ENCODE results near the gene AUNIP.
"Not testable (repeated sequence)": the region's sequence is repeated elsewhere in the genome, so short reads cannot be mapped to it uniquely, and the experiment has no call there.

AUNIP gene

DNA sequence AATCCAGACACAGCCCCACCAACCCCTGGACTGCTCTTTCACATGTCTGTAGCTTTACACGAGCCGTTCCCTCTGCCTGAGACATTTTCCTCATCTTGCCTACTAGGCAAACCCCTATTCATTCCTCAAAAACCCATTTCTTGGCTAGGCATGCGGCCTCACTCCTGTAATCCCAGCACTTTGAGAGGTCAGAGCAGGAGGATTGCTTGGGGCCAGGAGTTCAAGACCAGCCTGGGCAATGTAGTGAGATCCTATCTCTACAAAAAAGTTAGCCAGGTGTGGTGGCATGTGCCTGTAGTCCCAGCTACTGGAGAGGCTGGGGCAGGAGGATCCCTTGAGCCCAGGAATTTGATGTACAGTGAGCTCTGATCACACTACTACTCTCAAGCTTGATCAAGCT is 5.2 kb upstream of the AUNIP start:
- DNase-seq (ENCODE audit: low spot score), result no peak

GRCh38 chr1:25863486-25864262 is 4.4 kb upstream of the AUNIP start:
- DNase-seq (ENCODE audit: low spot score), result no peak

- DNase-seq (ENCODE audit: low spot score), result no peak
Observed at GRCh38 chr1:25862785-25863485, 3.7 kb upstream of the AUNIP start.

GRCh38 chr1:25861316-25862286 is 2.3 kb upstream of the AUNIP start:
- DNase-seq (ENCODE audit: low spot score), result no peak

DNA sequence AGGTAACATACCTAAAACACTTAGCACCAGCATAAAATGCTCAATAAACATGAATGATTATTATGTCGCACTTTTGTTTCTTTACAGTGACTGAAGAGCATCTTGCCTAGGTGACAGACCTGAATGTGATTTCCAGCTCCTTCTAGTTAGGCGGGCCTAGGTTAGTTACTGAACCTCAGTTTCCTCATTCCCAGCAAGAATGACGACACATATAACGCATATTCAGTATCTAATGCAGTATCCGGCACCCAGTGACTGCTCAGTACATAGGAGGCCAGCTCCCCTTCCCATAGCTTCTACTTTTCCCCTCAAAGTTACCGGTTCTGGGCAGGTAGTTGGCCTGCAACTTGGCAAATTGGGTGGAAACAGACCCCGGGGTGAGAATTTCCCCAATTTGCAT is 763 bp downstream of the AUNIP start:
- DNase-seq (ENCODE audit: low spot score), result no peak

- DNase-seq (ENCODE audit: low spot score), result no peak
Observed at GRCh38 chr1:25856856-25857255, 2.4 kb downstream of the AUNIP start.

DNA sequence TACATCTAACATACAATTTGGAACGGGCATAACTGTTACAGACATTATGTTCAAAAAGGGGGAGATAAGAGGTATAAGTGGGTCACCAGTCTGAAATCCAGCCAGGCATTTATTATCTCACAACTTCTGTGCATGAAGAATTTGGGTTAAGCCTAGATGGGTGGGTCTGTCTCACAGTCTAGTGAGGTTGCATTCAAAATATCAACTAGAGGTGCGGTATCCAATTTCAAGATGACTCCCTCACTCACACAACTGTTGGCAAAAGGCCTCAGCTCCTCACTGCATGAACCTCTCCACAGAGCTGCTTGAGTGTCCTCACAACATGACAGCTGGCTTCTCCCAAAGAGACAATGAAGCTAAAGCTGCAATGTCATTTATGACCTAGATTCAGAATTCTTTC is 4.7 kb downstream of the AUNIP start:
- DNase-seq (ENCODE audit: low spot score), result no peak

DNA sequence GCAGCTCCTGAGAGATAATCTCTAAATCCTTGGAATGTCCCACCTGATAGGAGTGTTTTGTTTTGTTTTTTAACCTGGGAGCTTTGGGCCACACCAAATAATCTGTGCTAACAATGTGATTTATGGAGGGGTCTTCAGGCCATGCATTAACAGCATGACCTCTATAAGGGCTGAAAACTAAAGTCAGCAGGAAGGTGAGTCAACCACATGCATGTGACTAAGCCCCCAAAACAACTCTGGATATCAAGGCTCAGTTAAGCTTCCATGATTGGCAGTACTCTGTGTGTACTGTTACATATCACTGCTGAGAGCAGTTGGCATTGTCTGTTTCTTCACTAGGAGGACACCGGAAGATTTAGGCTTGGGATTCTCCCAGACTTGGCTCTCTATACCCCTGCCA is 10.7 kb downstream of the AUNIP start:
- no peak for DNase-seq (ENCODE audit: low spot score)

- no peak for DNase-seq (ENCODE audit: low spot score)
Observed at GRCh38 chr1:25847929-25848328, 11.3 kb downstream of the AUNIP start.

GRCh38 chr1:25845664-25846063 is 13.6 kb downstream of the AUNIP start:
- no peak for DNase-seq (ENCODE audit: low spot score)

DNA sequence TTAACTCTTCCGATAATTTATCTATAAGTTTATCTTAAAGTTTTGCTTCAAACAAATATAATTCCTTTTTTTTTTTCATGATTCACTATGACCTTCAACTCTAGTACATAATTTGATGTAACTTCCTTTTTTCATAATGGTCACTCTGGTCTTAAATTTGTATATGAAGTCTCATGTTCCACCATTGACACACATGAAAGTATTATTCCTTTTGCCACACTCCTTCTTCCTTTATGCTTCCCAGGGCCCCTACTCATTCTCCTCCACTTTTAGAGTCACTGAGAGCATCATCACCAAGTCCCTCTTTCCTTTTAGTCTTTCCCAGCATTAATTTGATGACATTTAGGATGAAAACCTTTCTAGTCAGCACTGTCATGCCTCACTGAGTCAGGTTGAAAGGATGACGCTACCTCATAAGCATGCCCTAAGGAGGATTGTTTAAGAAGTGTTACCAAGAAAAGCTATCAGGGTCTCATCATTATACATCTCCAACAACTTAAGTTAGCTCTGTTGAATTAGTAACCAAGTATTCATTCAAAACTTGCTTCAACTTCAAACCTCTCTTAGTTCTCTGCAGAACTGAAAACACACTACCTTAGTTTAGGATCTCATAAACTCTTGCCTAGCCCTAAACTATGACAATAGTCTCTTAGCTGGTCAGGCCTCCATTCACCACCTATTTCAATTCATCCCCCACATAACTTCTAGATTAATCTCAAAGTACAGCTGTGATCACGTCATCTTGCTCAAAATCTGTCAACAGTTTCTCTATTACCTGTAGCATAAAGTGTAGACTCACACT is 14.5 kb downstream of the AUNIP start:
- no peak for DNase-seq (ENCODE audit: low spot score)

- DNase-seq (ENCODE audit: low spot score), result no peak
Observed at GRCh38 chr1:25843483-25843882, 15.8 kb downstream of the AUNIP start.

- not testable (repeated sequence) for DNase-seq (ENCODE audit: low spot score)
Observed at GRCh38 chr1:25839808-25840207, 19.4 kb downstream of the AUNIP start.

DNA sequence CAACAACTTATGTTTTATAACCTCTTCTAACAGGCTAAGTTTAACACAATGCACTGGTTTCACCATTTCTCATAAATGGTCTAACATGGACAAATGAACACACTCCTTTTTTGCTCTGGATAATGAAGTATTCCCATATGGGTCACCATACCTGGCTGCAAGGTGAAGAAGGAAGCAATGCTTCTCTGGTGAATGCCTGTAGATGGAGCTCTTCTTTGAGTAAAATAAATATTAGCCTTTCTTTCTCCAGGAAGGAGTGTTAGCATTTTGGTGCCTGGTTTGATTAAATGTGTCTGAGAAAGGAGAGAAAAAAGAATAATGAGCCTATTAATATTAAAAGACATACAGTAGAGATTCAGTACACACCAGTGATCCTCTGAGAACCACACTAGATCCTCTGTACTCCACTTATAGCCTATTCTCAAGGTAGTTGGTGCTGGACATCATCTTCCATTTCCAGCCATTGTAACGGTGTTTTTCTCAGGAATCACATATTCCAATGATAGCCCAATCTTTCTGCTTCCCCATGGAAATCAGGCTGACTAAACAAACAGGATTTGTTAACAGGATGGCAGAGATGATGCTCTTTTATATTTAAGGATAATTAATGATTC is 21.9 kb downstream of the AUNIP start:
- DNase-seq (ENCODE audit: low spot score), result no peak

DNA sequence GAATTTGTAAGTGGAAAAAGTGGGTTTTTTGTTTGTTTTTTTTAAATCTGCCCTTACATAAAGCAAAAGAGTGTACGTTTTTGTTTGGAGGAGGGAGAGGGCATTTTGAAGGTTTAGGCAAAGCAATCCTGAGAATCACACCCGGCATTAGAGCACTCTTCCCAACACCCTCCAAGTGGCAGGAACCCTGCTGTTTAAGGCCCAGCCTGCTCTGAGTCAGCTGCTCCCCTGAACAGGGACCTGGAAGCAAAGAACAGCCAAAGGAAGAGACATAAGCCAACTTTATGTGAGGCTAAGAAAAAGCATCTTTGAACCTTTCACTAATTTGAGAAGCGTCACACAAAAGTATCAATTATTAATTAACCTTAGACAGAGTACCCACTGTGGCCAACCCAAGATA is 22.6 kb downstream of the AUNIP start:
- DNase-seq (ENCODE audit: low spot score), result no peak

- no peak for DNase-seq (ENCODE audit: low spot score)
Observed at GRCh38 chr1:25834894-25835293, 24.4 kb downstream of the AUNIP start.

DNA sequence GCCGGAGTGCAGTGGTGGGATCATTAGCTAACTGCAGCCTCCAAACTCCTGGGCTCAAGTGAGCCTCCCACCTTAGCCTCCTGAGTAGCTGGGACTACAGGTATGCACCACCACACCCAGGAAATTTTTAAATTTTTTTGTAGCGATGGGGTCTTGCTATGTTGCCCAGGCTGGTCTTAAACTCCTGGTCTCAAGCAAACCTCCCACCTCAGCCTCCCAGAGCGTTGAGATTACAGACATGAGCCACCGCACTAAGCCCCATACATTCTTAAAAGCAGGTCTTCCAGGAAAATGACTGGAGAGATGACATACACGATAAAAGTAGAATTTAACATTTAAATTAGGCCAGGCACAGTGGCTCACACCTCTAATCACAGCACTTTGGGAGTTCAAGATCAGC is 26.1 kb downstream of the AUNIP start:
- no peak for DNase-seq (ENCODE audit: low spot score)

GRCh38 chr1:25832336-25833037 is 26.8 kb downstream of the AUNIP start:
- DNase-seq (ENCODE audit: low spot score), result no peak

DNA sequence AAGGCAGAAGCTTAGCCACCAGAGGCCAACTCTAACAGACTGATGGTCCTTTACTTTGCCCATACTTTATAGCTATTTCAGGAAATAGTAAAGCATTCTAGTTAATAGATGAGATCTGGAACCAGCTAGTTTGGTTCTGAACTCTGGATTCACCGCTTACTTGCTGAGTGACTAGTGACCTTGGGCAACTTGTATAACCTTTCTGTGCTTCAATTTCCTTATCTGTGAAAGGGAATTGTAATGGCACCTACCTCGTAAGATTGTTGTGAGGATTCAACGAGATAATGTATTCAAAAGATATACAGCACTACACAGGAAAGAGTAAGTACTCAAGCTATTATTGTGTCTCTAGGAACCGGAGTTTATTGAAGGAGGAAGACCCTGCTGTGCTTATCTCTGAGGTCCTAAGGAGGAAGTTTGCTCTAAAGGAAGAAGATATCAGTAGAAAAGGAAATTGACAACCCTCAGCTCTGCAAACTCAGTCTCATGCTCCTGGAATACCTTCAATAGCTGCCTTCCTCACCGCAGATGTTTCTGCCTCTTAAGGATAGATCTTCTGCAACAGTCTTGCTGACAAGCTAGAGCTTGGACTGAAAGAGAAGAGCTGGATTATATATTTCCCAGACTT is 27.6 kb downstream of the AUNIP start:
- no peak for DNase-seq (ENCODE audit: low spot score)

DNA sequence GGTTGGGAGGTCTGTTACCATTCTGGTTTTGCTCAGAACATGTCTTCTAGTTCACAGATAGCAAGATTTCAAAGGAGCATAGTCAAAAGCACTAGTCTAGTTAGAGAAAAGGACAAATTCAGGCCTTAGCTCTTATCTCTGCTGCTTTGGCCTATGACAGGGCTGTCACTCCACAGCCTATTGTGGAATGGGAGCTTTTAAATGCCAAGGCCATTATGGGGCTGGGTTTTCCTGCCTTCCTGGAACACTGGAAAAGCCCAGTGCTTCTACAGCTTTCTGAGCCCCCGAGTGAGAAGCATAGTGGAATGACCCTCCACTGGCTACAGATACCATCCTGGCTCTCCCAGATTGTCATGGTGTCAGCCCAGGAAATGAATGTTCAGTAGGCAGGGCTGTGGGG is 30.2 kb downstream of the AUNIP start:
- DNase-seq (ENCODE audit: low spot score), result no peak

All from HuH-7 (cell line).